ENCODE results near the gene KEL.

Gene KEL

DNA sequence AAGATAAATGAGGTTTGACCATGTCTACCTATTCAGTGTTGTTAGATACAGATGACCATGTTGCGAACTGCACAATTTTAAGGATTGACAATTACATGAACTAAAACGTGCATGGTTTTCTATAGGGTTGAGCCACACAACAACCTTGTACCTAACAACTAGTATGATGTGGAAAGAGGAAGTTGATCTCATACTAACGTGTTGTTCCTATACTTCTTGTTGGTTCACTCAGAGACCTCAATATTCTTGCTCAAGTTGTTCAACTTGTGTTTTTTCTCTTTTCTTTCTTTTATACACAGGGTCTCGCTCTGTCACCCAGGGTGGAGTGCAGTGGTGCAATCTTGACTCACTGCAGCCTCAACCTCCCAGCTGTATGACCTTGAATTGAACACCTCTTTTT, 6.1 kb upstream of the KEL start:
- no peak overlapping the region for H3K27ac ChIP-seq
- no peak overlapping the region for H3K4me3 ChIP-seq (ENCODE audit: low read depth, low read length)
- DNase-seq, result no peak
- no peaks in the 10 kb centered on the region for H3K36me3 ChIP-seq
- H3K27me3 ChIP-seq (ENCODE audit: insufficient read depth, low read depth, severe bottlenecking), result no peaks in the 10 kb centered on the region
- H3K9me3 ChIP-seq (ENCODE audit: severe bottlenecking), result no peaks in the 10 kb centered on the region
- TF ChIP-seq CTCF (IDR thresholded peaks at IDR 0.05; ENCODE audit: low read depth, low read length), result no peak

DNA sequence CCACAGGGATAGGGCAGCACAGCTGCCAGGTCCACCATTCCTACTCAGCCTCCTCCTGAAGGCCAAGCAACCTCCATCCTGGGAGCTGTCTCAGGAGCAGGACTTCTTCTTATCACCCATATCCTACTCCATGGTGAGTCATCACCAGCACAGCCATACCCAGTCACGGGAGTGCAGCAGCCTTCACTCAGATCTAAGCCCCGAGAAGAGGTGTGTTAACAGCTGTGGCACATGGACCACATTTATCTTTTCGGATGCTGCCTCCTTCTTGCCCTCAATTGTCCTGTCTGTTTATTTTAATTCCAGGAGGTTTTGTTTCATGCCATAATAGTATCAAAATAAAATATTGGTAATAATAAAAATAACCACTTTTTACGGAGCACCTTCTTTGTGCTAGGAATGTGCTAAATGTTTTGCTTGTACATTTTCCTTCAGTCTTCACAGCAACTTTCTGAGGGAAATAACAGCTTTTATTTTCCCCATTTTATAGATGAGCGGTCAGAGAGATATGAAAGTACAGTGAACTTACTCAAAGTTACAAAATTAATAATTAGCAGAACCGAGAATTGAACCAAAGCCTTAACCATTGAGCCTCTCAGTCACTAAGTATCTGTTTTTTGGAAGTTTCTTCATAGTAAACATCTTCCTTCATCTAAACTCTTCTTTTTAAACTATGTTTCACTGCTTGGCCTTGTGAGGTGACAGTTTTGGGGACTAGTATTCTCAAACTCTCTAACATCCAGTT, 2.5 kb upstream of the KEL start:
- H3K27ac ChIP-seq, result no peak overlapping the region
- no peak for DNase-seq
- no peaks in the 10 kb centered on the region for H3K27me3 ChIP-seq (ENCODE audit: insufficient read depth, low read depth, severe bottlenecking)
- no peak overlapping the region for H3K4me3 ChIP-seq (ENCODE audit: low read depth, low read length)
- TF ChIP-seq CTCF (IDR thresholded peaks at IDR 0.05; ENCODE audit: low read depth, low read length), result no peak
- H3K9me3 ChIP-seq (ENCODE audit: severe bottlenecking), result no peaks in the 10 kb centered on the region
- no peaks in the 10 kb centered on the region for H3K36me3 ChIP-seq

GRCh38 chr7:142963993-142964392, 1.8 kb upstream of the KEL start:
- no peak for TF ChIP-seq CTCF (IDR thresholded peaks at IDR 0.05; ENCODE audit: low read depth, low read length)
- no peak for DNase-seq
- Histone ChIP-seq H3K27me3 (ENCODE audit: insufficient read depth, low read depth, severe bottlenecking) (no peaks in the 10 kb centered on the region), H3K27ac (no peak overlapping the region), H3K36me3 (no peaks in the 10 kb centered on the region), H3K9me3 (ENCODE audit: severe bottlenecking) (no peaks in the 10 kb centered on the region), H3K4me3 (ENCODE audit: low read depth, low read length) (no peak overlapping the region)

DNA sequence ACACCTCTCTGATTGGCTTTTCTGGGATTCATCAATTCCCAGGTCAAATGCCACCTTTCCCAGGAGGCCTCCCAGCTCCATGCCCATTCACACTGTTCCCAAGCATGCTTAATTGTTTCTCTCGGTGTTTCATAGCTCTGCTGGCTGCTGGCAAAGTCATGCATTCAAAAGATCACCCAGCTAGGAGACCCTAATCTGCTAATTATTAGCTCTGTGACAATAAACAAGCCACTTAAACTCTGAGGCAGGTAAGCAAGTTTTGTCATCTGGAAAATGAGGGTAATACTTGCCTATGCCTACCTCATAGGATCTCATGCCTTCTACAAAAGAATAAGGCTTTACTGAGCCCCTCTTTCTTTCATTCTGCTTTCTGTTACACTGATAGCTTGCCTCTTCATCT, 828 bp upstream of the KEL start:
- DNase-seq, result no peak
- no peaks in the 10 kb centered on the region for H3K27me3 ChIP-seq (ENCODE audit: insufficient read depth, low read depth, severe bottlenecking)
- H3K27ac ChIP-seq, result peak overlapping the region; percentile 87
- H3K36me3 ChIP-seq, result no peaks in the 10 kb centered on the region
- H3K4me3 ChIP-seq (ENCODE audit: low read depth, low read length), result no peak overlapping the region
- no peaks in the 10 kb centered on the region for H3K9me3 ChIP-seq (ENCODE audit: severe bottlenecking)
- no peak for TF ChIP-seq CTCF (IDR thresholded peaks at IDR 0.05; ENCODE audit: low read depth, low read length)

DNA sequence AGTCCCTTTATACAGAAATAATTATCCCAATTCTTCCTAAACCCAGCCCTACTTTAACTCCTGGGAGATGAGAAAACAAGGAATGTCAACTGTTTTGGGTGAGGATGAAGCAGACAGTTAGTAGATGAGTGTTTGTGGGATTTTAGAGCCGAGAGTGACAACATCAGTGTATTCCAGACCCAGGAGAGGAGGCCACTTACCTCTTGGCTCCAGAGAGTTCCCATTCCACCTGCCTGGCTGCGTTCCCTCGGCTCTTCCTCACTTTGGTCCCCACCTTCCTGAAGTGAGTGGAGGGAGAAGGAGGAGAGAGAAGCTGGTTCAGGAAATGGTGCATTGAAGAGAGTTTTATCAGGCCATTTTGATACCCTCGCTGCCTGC, 579 bp downstream of the KEL start:
- Histone ChIP-seq H3K9me3 (ENCODE audit: severe bottlenecking) (no peaks in the 10 kb centered on the region), H3K27me3 (ENCODE audit: insufficient read depth, low read depth, severe bottlenecking) (no peaks in the 10 kb centered on the region), H3K27ac (peak overlapping the region; percentile 87), H3K36me3 (no peaks in the 10 kb centered on the region; the same call in 1 of the 2 replicates), H3K4me3 (ENCODE audit: low read depth, low read length) (peak overlapping the region; percentile 34)
- no peak for DNase-seq
- TF ChIP-seq CTCF (IDR thresholded peaks at IDR 0.05; ENCODE audit: low read depth, low read length), result no peak
